ENCODE results near the gene NUCKS1.

NUCKS1 gene

DNA sequence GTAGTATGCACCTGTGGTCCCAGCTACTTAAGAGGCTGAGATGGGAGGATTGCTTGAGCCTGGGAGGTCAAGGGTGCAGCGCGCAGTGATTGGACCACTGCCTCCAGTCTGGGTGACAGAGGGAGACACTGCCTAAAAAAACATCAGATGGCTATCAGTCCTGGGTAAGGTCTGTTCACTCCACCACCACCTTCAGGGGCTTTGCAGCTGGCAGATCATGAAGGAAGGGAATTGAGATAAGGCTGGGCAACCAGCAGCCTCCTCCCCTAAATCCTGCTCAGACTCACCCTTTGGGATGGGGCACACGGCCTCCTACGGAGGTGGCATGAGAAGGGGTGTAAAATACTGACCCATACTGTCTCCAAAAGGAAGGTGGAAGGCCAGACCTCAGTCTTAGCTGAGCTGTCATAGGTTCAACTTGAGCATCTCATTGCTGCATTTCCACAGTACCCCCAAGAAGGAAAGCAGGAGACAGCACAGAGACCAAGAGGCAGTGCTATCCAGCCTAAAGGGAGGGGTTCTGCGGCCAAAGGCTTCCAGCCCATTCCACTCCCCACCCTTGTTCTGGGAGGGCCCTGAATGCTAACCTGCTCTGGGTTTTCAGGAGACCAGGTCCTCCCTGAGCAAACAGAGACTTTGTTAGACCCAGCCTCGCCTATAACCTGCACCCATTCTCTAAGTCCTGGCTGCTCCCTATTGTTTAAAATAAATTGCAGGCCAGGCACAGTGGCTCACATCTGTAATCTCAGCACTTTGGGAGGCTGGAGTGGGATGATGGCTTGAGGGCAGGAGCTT, 83.4 kb downstream of the NUCKS1 start:
- DNase-seq (ENCODE audit: low read depth): no peak
- TF ChIP-seq, protein P1, sequence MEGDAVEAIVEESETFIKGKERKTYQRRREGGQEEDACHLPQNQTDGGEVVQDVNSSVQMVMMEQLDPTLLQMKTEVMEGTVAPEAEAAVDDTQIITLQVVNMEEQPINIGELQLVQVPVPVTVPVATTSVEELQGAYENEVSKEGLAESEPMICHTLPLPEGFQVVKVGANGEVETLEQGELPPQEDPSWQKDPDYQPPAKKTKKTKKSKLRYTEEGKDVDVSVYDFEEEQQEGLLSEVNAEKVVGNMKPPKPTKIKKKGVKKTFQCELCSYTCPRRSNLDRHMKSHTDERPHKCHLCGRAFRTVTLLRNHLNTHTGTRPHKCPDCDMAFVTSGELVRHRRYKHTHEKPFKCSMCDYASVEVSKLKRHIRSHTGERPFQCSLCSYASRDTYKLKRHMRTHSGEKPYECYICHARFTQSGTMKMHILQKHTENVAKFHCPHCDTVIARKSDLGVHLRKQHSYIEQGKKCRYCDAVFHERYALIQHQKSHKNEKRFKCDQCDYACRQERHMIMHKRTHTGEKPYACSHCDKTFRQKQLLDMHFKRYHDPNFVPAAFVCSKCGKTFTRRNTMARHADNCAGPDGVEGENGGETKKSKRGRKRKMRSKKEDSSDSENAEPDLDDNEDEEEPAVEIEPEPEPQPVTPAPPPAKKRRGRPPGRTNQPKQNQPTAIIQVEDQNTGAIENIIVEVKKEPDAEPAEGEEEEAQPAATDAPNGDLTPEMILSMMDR (IDR thresholded peaks at IDR 0.05; ENCODE audit: insufficient read depth, low read depth, low read length, missing control alignments): no peak
- no peak overlapping the region for H3K4me3 ChIP-seq (ENCODE audit: low read depth, low read length)

DNA sequence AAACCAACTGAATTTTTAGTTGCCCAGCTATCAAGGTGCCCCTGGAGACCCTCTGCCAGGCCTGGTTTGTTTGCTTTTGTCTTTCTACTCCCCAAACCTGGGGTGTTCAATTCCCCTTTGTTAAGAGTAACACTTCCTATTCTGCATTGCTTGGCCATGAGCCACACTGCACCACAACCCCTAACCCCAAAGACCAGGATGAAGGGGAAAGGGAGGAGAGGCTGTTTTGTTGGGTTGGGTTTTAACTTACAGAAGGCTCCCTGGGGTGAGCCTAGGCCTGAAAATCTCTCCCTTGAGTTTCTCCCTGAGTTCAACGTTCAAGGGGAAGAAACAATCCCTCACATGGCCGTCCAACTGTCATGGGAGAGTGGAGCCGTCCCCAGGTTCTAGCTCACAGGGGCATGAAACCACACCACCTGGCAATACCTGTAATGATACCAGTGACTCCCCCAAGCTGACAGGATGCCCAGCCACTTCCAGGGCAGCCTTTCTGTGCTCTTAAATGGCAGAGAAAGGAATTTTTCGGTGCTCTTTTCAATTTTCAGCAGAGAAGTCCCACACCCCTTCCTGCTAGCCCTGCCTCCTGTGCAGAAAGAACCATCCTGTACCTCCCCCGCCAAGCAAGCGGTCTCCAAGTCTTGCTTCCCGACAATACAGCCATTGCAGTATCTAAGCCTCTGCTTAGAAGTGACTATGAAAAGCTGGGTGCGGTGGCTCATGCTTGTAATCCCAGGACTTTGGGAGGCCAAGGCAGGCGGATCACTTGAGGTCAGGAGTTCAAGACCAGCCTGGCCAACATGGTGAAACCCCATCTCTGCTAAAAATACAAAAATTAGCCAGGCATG, 84.6 kb downstream of the NUCKS1 start:
- DNase-seq (ENCODE audit: low read depth): peak; percentile 70
- TF ChIP-seq, protein P1 (IDR thresholded peaks at IDR 0.05; ENCODE audit: insufficient read depth, low read depth, low read length, missing control alignments): no peak
- no peak overlapping the region for H3K4me3 ChIP-seq (ENCODE audit: low read depth, low read length)

DNA sequence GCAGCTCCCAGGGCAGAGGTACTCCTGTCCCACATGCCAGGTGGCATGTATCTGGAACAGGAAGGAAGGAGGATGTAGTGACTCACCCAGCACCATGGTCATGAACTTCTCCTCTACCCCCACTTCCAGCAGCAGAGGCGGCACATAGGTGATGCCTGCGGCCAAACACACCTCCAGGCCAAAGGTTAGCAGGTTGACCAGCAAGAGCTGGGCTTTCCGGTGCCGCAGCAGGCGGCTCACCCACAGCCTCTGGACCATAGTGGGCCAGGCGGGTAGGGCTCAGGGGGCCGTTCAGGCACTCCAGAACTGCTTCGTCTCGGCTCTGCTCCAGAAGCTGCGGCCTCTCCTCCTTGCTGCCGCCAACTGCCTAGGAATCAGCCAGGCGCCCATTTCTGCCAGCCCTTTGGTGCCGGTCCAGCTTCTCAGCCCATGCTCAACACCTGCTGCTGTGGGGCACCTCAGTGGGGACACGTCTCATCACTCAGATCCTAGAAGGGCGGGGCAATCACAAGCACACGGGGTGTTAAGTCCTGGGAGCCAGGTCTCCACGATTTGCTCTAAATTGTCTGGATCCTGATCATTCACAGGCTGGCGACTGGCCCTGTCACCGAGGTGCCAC, 85.5 kb downstream of the NUCKS1 start:
- DNase-seq (ENCODE audit: low read depth): no peak
- H3K4me3 ChIP-seq (ENCODE audit: low read depth, low read length): no peak overlapping the region
- TF ChIP-seq, protein P1 (IDR thresholded peaks at IDR 0.05; ENCODE audit: insufficient read depth, low read depth, low read length, missing control alignments): no peak

DNA sequence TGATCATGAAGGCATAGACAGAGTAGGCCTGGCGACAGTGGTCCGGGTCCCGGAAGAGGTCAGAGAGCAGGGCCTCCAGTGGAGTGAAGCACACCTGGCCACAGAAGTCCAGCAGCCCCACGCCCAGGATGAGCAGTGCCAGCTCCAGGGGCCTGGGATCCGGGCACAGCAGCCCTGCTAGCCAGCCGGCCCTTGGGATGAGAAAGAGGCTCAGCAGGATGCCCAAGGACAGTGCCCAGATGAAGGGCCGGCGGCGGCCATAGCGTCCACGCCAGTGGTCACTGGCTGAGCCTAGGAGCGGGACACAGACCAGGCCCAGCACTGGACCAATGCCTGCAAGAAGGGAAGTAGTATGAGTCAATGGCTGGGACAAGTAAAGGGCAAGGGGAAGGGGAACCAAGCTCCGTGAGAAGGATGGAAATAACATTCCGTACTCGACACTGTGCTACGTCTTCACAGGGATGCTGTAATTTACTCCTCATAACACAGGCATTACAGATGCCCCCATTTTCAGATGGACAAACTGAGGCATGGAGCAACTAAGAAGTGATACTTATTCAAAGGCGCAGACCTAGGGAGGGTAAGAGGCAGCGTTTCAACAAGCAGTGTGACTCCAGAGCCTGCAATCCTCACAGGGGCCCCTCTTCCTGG, 86.6 kb downstream of the NUCKS1 start:
- TF ChIP-seq, protein P1 (IDR thresholded peaks at IDR 0.05; ENCODE audit: insufficient read depth, low read depth, low read length, missing control alignments): no peak

More for the DNA sequence above, 86.6 kb downstream of the NUCKS1 start:
- H3K4me3 ChIP-seq (ENCODE audit: low read depth, low read length): no peak overlapping the region
- DNase-seq (ENCODE audit: low read depth): no peak
